ENCODE results near the gene MAU2. TPM values are rescaled to one million over a fixed set of nuclear protein-coding genes. Genes with fewer than 3 reads are reported as not detected.

The MAU2 gene
- total RNA-seq, 4 donors from 2014 or later, result 32.4 to 87.6 (median 70.0) TPM

DNA sequence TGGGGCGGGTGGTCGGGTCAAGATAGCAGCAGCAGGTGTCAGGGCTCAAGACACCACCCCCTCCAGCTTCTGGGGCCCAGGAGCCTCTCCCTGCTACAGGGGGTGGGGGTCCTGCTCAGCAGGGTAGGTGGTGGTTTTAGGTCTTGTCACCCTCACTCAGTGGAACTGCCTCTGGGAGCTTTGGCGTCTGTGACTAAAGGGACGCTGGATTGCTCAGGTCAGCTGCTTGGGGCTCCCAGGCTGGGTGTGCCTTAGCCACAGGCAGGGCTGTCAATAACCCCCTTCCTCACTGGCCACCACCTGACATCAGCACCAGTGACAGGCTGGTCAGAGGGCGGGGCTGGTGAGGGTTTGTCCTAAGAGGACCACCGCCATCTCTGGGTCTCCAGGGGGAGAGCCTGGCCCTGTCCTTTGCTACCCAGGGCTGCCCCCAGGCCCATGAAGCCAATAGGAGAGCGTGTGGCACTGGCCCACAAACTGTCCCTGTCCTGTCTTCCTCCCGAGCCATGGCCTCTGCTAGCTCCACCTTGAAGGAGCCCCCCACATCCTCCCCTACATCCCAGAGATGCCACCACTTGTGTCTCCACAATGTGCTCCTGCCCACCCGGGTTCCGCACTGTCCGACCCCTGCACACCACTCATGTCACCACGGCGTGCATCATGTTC lies 36.4 kb downstream of the MAU2 start:
- Histone ChIP-seq H3K27ac (no peak overlapping the region), H3K4me1 (no peaks in the 10 kb centered on the region), H3K4me3 (no peak overlapping the region), H3K36me3 (no peaks in the 10 kb centered on the region), H3K27me3 (no peaks in the 10 kb centered on the region), H3K9me3 (no peaks in the 10 kb centered on the region)
- intact Hi-C loops (cut with DNase I; ENCODE audit: low total_unique reads), result no loop called here
- DNase-seq, result no peak
- TF ChIP-seq, protein P1, sequence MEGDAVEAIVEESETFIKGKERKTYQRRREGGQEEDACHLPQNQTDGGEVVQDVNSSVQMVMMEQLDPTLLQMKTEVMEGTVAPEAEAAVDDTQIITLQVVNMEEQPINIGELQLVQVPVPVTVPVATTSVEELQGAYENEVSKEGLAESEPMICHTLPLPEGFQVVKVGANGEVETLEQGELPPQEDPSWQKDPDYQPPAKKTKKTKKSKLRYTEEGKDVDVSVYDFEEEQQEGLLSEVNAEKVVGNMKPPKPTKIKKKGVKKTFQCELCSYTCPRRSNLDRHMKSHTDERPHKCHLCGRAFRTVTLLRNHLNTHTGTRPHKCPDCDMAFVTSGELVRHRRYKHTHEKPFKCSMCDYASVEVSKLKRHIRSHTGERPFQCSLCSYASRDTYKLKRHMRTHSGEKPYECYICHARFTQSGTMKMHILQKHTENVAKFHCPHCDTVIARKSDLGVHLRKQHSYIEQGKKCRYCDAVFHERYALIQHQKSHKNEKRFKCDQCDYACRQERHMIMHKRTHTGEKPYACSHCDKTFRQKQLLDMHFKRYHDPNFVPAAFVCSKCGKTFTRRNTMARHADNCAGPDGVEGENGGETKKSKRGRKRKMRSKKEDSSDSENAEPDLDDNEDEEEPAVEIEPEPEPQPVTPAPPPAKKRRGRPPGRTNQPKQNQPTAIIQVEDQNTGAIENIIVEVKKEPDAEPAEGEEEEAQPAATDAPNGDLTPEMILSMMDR (IDR thresholded peaks at IDR 0.05), result no peak
- no peak for TF ChIP-seq POLR2A (IDR thresholded peaks at IDR 0.05)

DNA sequence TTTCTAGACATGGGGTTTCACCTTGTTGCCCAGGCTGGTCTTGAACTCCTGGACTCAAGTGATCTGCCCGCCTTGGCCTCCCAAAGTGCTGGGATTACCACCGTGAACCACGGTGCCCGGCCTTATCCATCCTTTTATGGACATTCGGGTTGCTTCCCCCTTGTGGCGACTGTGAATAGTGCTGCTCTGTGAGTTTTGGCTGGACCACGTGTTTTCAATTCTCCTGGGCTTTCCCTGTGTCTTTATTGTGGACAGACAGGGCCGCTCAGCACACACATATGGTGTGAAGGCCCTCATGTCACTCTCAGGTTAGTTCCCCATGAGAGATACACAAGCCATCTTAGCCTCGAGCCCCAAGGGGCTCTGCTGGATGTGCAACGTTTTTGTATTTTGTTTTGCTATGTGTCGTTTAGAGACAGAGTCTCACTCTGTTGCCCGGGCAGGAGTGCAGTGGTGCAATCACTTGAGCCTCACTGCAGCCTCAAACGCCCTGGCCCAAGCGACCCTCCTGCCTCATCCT lies 40.5 kb downstream of the MAU2 start:
- no peak overlapping the region for H3K4me3 ChIP-seq
- no peaks in the 10 kb centered on the region for H3K36me3 ChIP-seq
- DNase-seq, result peak; percentile 77 to 78
- no peaks in the 10 kb centered on the region for H3K27me3 ChIP-seq
- no peaks in the 10 kb centered on the region for H3K4me1 ChIP-seq
- intact Hi-C loops (cut with DNase I; ENCODE audit: low total_unique reads), result no loop called here
- TF ChIP-seq, protein P1 (IDR thresholded peaks at IDR 0.05), result peak; percentile 62 to 78 (median 75)
- no peak for TF ChIP-seq POLR2A (IDR thresholded peaks at IDR 0.05)
- H3K9me3 ChIP-seq, result no peaks in the 10 kb centered on the region
- no peak overlapping the region for H3K27ac ChIP-seq

DNA sequence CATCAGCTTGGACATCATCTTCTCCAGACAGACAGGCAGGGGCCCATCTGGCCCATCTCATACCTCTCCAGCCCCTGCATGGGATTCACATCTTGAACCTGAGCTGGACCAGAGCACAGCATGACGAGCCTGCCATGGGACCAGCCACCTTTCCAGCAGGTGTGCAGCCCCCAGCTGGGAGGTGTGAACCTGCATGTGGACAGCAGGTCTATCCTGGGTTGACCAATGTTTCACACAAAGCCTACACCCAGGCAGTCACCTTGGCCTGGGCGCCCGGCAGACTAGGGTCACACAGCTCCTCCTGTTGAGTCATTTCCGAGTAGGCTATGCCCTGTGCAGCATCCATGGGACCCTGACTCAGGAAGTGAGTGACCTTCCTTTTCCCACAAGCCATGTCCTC lies 41.4 kb downstream of the MAU2 start:
- Histone ChIP-seq H3K9me3 (no peaks in the 10 kb centered on the region), H3K27me3 (no peaks in the 10 kb centered on the region), H3K36me3 (no peaks in the 10 kb centered on the region), H3K4me1 (no peaks in the 10 kb centered on the region), H3K4me3 (no peak overlapping the region), H3K27ac (no peak overlapping the region)
- intact Hi-C loops (cut with DNase I; ENCODE audit: low total_unique reads), result no loop called here
- DNase-seq, result no peak
- no peak for TF ChIP-seq POLR2A (IDR thresholded peaks at IDR 0.05)
- TF ChIP-seq, protein P1 (IDR thresholded peaks at IDR 0.05), result no peak

DNA sequence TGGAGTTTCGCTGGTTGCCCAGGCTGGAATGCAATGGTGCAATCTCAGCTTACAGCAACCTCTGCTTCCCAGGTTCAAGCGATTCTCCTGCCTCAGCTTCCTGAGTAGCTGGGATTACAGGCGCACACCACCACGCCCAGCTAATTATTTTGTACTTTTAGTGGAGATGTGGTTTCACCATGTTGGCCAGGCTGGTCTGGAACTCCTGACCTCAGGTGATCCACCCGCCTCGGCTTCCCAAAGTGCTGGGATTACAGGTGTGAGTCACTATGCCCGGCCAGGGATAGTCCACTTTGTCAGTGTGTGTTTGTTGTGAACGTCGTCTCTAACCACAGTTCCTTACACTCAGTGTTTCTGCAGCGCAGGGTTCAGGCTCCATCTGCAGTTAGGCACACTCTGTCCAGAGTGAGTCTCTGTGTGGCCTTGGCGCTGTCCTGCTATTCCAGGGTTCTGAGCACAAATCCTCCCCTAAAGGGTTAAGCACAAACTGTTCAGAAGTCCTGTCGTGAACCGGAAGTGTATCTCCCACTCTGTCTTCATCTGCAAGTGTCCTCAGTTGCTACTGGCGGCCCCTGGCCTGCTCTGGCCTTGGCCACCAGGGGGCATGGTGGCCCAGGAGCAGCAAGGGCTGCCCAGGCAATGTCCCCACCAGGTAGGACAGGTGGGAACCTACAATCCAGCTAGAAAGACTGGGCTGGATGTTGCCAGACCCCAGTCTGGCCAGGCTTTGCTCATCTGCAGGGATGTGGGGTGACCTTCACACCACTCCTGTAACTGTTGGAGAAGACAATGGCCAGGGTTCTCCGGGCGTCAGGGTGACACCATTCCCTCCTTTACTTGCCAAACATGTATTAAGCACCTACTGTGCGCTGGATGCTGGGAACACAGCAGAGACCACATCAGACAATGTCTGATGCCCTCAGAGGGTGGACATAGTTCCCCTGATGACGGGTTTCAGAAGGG lies 46.1 kb downstream of the MAU2 start:
- no peaks in the 10 kb centered on the region for H3K36me3 ChIP-seq
- H3K4me1 ChIP-seq, result no peaks in the 10 kb centered on the region
- TF ChIP-seq, protein P1 (IDR thresholded peaks at IDR 0.05), result peak; percentile 84 to 93 (median 86)
- no peak for TF ChIP-seq POLR2A (IDR thresholded peaks at IDR 0.05)
- intact Hi-C loops (cut with DNase I; ENCODE audit: low total_unique reads), result loop anchor here (5.0 kb wide), 1 partner anchor 121 kb away; no protein-coding TSS in a partner anchor
- no peak overlapping the region for H3K27ac ChIP-seq
- H3K27me3 ChIP-seq, result no peaks in the 10 kb centered on the region
- DNase-seq, result peak; percentile 42 to 53
- no peak overlapping the region for H3K4me3 ChIP-seq
- no peaks in the 10 kb centered on the region for H3K9me3 ChIP-seq
